ENCODE results near the gene TNS3.

GRCh38 chr7:47458057-47458456 is 123.9 kb downstream of the TNS3 start:
- TF ChIP-seq EZH2 (IDR thresholded peaks at IDR 0.05; ENCODE audit: insufficient read depth, low read length) (no peak), CTCF (IDR thresholded peaks at IDR 0.05; ENCODE audit: insufficient read depth, low read depth, low read length) (no peak)
